ENCODE results near the gene KLF16.

KLF16 gene

DNA sequence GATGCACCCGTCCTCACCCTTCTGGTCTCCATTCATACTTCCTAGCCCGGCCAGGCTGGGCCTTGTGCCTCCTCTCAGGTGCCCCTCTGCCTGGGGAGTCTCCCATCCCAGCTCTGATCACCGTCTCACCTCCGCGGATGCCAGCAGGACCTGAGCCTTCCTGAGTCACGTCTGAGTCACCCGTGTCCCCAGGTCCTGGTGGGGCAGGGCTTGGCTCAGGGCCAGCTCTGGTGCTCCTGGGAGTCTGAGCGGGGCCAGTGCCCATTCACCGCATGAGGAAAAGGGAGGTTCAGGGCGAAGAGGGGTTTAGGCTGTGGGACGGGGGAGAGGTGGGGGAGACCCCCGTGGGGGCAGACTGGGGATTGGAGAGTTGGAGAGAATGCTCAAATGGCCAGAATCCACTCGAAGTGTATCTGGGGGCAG, 51.9 kb downstream of the KLF16 start:
- no peak for ATAC-seq
- H3K27ac Mint-ChIP-seq, result peak overlapping the region; percentile 55
- H3K36me3 Mint-ChIP-seq, result peaks cover 13% of the 10 kb centered on the region
- no peaks in the 10 kb centered on the region for H3K9me3 Mint-ChIP-seq
- H3K4me3 Mint-ChIP-seq, result peak overlapping the region; percentile 74
- no peaks in the 10 kb centered on the region for H3K27me3 Mint-ChIP-seq
- H3K4me1 Mint-ChIP-seq, result peaks cover 25% of the 10 kb centered on the region

DNA sequence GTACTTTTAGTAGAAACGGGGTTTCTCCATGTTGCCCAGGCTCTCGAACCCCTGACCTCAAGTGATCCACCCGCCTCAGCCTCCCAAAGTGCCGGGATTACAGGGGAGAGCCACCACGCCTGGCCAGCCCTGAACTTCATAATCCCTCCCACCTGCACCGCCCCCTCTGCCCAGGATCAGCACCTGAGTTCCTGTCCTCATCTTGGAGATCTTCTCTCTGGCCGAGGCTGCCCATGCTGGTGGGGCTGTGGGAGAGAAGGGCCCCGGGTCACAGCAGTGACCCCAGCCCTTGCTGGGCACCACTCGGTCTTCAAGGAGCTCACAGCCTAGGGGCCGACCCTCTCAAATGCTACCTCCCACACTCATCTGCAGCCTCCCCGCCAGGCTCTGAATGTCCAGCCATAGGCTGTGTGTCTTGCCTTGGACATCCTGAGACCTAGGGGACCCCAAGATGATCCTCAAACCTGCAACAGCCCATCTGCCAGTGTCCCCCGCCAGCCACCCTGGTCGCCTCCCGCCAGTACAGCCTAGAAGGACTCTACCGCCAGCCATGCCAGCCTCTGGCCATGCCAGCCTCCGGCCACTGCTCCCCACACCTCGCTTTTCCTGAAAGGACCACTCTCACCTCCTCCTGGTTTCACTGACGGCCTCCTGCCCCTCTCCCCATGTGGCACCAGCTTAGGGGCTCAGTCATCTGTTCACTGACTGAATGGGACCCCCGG, 52.8 kb downstream of the KLF16 start:
- H3K27me3 Mint-ChIP-seq, result no peaks in the 10 kb centered on the region
- H3K36me3 Mint-ChIP-seq, result peaks cover 7% of the 10 kb centered on the region
- H3K4me3 Mint-ChIP-seq, result no peak overlapping the region
- no peaks in the 10 kb centered on the region for H3K9me3 Mint-ChIP-seq
- no peak overlapping the region for H3K27ac Mint-ChIP-seq
- H3K4me1 Mint-ChIP-seq, result peaks cover 25% of the 10 kb centered on the region
- no peak for ATAC-seq

- Mint-ChIP-seq H3K4me1 (peaks cover 25% of the 10 kb centered on the region), H3K27me3 (no peaks in the 10 kb centered on the region), H3K27ac (no peak overlapping the region), H3K9me3 (no peaks in the 10 kb centered on the region), H3K36me3 (peaks cover under 1% of the 10 kb centered on the region), H3K4me3 (no peak overlapping the region)
- no peak for ATAC-seq
Observed at GRCh38 chr19:1809678-1810077, 53.7 kb downstream of the KLF16 start.

DNA sequence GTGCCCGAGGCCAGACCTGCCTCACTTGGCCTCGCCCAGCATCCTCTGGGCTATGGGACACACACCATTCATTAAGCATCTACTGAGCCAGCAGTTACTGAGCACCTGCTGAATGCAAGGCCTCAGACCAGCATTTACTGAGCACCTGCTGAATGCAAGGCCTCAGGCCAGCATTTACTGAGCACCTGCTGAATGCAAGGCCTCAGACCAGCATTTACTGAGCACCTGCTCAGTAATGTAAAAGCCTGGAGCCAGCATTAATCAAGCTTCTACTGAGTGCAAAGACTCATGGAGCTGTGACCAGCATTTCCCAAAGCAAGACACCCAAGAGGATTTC, 55.0 kb downstream of the KLF16 start:
- Mint-ChIP-seq H3K27ac (no peak overlapping the region), H3K27me3 (no peaks in the 10 kb centered on the region), H3K9me3 (no peaks in the 10 kb centered on the region), H3K4me1 (peaks cover 20% of the 10 kb centered on the region), H3K36me3 (no peaks in the 10 kb centered on the region), H3K4me3 (no peak overlapping the region)
- ATAC-seq, result no peak

GRCh38 chr19:1807695-1808394, 55.5 kb downstream of the KLF16 start:
- H3K4me3 Mint-ChIP-seq, result no peak overlapping the region
- no peaks in the 10 kb centered on the region for H3K36me3 Mint-ChIP-seq
- no peaks in the 10 kb centered on the region for H3K9me3 Mint-ChIP-seq
- no peaks in the 10 kb centered on the region for H3K27me3 Mint-ChIP-seq
- no peak for ATAC-seq
- H3K4me1 Mint-ChIP-seq, result peaks cover 15% of the 10 kb centered on the region
- H3K27ac Mint-ChIP-seq, result no peak overlapping the region

- Mint-ChIP-seq H3K27ac (no peak overlapping the region), H3K27me3 (no peaks in the 10 kb centered on the region), H3K9me3 (no peaks in the 10 kb centered on the region), H3K36me3 (no peaks in the 10 kb centered on the region), H3K4me1 (peaks cover 9% of the 10 kb centered on the region), H3K4me3 (no peak overlapping the region)
- ATAC-seq, result no peak
Observed at GRCh38 chr19:1807030-1807694, 56.2 kb downstream of the KLF16 start.

DNA sequence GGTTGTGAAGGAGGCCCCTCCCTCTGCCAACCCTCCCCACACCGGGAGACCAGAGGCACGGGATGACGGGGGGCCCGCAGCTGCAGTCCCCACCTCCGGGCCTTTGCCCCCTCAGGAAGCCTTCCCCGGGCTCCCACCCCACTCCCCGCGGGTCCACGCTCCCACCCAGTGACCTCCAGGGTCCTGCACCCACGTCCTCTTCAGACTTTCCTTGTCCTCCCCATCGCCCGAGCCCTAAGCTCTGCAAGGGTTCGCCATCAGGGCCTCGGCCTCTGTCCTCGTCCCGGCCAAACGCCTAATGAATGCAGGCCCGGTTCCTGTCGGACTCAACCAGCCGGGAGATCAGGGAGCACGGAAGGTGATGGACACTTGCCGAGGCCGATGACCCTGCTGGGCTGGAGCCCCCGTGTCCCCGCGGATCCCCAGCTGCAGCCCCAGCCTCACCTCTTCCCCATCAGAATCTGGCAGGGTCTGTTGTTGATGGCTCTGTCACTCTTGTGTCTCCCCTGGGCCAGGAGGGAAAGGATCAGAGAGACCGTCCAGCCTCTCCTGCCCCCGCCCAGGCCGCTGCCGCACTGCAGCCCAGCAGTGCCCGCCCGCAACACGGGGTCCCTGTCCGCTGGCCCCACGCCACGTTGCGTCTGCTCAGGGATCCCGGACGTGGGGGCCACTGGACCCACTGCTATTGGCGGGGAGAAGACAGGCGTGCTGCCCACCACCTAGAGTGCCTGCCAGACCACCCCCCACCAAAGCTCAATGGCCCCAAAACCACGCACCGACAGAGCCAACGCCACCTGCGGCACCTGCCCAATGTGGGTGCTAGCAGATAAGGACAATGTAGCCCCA, 57.0 kb downstream of the KLF16 start:
- Mint-ChIP-seq H3K27ac (no peak overlapping the region), H3K4me3 (no peak overlapping the region), H3K27me3 (no peaks in the 10 kb centered on the region), H3K9me3 (no peaks in the 10 kb centered on the region), H3K36me3 (no peaks in the 10 kb centered on the region), H3K4me1 (peaks cover 5% of the 10 kb centered on the region)
- ATAC-seq, result peak; percentile 43

DNA sequence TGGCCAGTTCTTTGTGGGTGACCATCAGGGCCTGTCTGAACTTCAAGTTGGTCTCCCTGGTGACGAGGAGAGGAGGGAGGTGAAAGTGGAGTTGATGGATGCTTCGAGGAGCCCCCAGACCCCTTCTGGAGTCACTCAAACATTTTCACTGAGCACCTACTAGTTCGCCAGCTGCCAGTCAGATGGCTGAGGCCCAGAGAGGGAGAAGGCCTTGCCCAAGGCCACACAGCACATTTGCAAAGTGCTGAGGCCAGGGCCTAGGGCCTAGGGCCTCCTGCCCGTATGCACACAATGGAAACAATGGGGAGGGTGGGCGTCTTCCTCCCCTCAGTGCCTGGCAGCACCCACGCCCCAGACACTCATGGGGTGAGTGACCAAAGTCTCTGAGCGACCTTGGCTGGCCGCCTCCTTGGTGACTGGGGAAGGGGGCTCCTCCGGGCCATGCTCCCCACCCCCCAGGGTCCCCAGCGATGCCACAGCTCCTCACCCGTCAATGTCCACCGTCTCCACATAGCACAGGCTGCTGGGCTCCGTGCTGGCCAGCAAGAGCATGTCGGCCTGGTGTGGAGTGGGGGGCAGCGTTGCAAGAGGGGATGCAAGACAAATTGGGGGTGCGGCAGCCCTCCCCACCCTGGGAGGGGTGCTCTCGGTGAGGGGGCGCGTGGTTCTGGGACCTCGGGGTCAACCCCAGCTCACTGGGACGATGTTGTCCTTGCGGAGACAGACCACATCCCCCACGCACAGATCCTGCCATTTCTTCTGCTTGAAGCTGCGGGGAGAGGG, 57.8 kb downstream of the KLF16 start:
- H3K36me3 Mint-ChIP-seq, result no peaks in the 10 kb centered on the region
- no peaks in the 10 kb centered on the region for H3K4me1 Mint-ChIP-seq
- ATAC-seq, result no peak
- H3K9me3 Mint-ChIP-seq, result no peaks in the 10 kb centered on the region
- H3K27ac Mint-ChIP-seq, result no peak overlapping the region
- H3K4me3 Mint-ChIP-seq, result no peak overlapping the region
- H3K27me3 Mint-ChIP-seq, result no peaks in the 10 kb centered on the region

- H3K27ac Mint-ChIP-seq, result no peak overlapping the region
- H3K27me3 Mint-ChIP-seq, result no peaks in the 10 kb centered on the region
- no peaks in the 10 kb centered on the region for H3K36me3 Mint-ChIP-seq
- no peak for ATAC-seq
- no peaks in the 10 kb centered on the region for H3K9me3 Mint-ChIP-seq
- no peaks in the 10 kb centered on the region for H3K4me1 Mint-ChIP-seq
- H3K4me3 Mint-ChIP-seq, result no peak overlapping the region
Observed at GRCh38 chr19:1804858-1805257, 58.5 kb downstream of the KLF16 start.
